Coronary artery (tissue), 2 donors: ENCODE measurements around the gene ELAVL4.

ENCODE experiments used
- DNase-seq: peaks from one replicate; pipeline ENCODE4 v3.0.0-alpha.2; 2017; ENCODE audit warnings: low spot score
- H3K27ac ChIP-seq, 2 donors: fragments of 200-600 bp; sonication (generic); one replicate each; pipeline ENCODE4 v1.5.1; 2016 to 2019
- H3K4me3 ChIP-seq: fragments of 200-600 bp; sonication (generic); 2 replicates; pipeline ENCODE4 v1.5.1; 2016; ENCODE audit warnings: mild to moderate bottlenecking, moderate library complexity
- CTCF ChIP-seq: fragments of 200-600 bp; sonication (generic); IDR thresholded peaks from one replicate; pipeline ENCODE4 v1.5.1; 2019; ENCODE audit warnings: antibody characterized with exemption

The ELAVL4 gene

GRCh38 chr1:50236656-50237055 is 127.9 kb downstream of the ELAVL4 start:
- Histone ChIP-seq H3K4me3 (no peak overlapping the region), H3K27ac (no peak overlapping the region)
- TF ChIP-seq CTCF = no peak
- DNase-seq = no peak

GRCh38 chr1:50237056-50237455 is 128.3 kb downstream of the ELAVL4 start:
- Histone ChIP-seq H3K27ac (no peak overlapping the region), H3K4me3 (no peak overlapping the region)
- no peak for TF ChIP-seq CTCF
- DNase-seq = no peak

GRCh38 chr1:50243939-50244338 is 135.2 kb downstream of the ELAVL4 start:
- H3K4me3 ChIP-seq = no peak overlapping the region
- H3K27ac ChIP-seq = no peak overlapping the region
- DNase-seq = no peak
- TF ChIP-seq CTCF = no peak

GRCh38 chr1:50246869-50247268 is 138.1 kb downstream of the ELAVL4 start:
- TF ChIP-seq CTCF = no peak

GRCh38 chr1:50251702-50252101 is 143.0 kb downstream of the ELAVL4 start:
- no peak for DNase-seq
- no peak overlapping the region for H3K27ac ChIP-seq

More at GRCh38 chr1:50246869-50247268, 138.1 kb downstream of the ELAVL4 start:
- no peak for DNase-seq
- Histone ChIP-seq H3K27ac (no peak overlapping the region), H3K4me3 (no peak overlapping the region)

GRCh38 chr1:50252196-50252595 is 143.5 kb downstream of the ELAVL4 start:
- no peak overlapping the region for H3K4me3 ChIP-seq
- no peak for DNase-seq
- no peak for TF ChIP-seq CTCF
- H3K27ac ChIP-seq = no peak overlapping the region

More at GRCh38 chr1:50251702-50252101, 143.0 kb downstream of the ELAVL4 start:
- no peak for TF ChIP-seq CTCF
- no peak overlapping the region for H3K4me3 ChIP-seq
